Amygdala (tissue), 56 donors: ENCODE measurements around the gene RBM23.

ENCODE experiments used
- DNase-seq, 56 donors: peaks; one replicate each; lab custom pipeline; 2025; lab: John Stamatoyannopoulos, UW

RBM23 gene

DNA sequence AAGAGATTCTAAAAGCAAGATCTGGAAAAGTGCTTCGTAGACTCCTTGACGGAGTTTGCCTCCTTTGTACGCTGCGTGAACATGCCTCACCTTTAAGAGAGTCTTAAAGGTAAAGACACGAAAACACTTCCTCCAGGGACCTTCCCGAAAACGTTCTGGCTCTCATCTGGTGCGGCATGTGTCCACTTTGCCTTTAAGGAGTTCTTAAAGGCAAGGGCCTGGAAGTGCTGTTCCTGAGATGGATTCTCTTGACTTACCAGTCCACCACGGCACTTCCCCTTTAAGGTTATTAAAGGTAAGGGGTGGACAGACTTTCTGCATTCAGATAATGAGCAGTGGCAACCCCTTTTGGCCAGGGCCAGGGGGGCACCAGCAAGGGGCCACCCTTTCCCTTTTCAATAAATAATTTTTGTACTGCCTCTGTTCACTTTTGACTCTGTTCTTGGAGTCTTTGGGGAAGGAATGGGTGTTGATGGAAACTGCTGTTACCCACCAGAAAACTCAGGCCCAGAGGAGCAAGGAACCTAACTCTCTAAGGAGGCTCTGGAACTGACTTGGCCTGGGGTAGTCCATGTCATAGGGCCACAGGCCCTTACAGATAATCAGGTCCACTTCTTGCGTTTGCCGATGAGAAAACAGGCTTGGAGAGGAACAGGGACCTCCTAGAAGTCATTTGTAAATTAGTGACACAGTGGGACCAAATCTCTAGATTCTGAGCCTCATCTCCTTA is 31.5 kb downstream of the RBM23 start:
- DNase-seq = no peak

DNA sequence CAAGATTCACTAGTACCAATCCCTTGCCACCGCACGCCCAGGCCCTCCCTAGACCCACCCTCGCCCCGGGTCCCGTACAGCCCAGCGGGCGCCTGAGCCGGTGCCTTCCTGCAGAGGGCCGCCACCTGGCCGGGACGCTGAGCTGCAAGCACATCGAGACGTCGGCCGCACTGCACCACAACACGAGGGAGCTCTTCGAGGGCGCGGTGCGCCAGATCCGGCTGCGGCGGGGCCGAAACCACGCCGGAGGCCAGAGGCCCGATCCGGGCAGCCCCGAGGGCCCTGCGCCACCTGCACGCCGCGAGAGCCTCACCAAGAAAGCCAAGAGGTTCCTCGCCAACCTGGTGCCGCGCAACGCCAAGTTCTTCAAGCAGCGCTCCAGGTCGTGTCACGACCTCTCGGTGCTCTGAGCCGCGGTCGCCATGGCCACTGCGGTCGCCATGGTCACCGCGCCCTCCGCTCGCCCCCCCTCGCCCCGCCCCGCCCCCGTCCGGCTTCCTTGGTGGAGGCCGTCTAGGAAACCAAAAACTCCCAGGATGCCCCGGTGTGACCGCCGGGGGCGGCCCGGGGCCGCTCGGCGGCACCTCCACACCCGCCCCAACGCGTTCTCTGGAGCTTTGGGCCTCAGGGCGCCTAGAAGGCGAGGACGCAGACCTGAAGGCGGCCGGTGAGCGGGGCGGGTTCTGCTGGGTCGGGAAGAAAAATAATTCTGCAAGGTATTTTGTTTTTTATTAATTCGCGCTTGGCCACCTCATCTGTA is 32.3 kb downstream of the RBM23 start:
- peak in 19 of 56 donors; percentile 6 to 48 (median 21) for DNase-seq

DNA sequence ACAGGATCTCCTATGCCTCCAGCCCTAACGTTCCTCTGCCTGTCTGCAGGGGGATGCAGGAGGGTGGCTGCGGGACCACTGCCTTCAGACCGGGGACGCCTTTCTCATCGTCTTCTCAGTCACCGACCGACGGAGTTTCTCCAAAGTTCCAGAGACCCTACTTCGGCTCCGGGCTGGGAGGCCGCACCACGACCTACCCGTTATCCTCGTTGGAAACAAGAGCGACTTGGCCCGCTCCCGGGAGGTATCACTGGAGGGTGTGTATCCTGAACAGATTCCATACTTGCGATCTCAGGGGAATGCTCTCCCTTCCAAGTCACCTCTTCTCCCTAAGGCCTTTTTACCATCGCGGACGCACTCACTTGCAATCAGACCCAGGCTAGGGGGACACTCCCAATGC is 33.0 kb downstream of the RBM23 start:
- DNase-seq = no peak

DNA sequence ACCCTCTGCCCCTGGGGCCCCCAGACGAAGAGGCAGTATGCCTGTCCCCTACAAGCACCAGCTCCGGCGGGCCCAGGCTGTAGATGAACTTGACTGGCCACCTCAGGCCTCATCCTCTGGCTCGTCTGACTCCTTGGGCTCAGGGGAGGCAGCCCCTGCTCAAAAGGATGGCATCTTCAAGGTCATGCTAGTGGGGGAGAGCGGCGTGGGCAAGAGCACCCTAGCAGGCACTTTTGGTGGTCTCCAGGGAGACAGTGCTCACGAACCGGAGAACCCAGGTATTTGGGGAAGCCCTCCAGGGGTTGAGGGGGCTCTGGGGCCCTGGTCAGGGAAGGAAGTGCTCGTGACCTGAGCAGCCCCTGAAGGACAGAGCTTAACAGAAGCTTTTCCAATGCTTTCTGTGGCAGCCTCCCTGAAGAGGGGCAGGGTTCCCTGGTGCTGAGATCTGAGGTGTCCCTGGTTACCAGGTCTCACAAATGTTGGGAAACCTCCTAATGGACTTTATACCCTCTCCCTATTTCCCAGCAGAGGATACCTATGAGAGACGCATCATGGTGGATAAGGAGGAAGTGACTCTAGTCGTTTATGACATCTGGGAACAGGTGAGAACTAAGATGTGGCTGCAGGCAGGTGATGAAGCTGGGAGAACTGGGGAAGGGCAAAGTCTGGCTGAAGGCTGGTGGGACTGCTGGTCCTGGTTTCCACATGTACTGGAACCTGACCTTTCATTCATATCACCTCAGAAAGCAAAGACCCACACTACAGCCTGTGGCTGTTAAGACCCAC is 34.0 kb downstream of the RBM23 start:
- DNase-seq = no peak

DNA sequence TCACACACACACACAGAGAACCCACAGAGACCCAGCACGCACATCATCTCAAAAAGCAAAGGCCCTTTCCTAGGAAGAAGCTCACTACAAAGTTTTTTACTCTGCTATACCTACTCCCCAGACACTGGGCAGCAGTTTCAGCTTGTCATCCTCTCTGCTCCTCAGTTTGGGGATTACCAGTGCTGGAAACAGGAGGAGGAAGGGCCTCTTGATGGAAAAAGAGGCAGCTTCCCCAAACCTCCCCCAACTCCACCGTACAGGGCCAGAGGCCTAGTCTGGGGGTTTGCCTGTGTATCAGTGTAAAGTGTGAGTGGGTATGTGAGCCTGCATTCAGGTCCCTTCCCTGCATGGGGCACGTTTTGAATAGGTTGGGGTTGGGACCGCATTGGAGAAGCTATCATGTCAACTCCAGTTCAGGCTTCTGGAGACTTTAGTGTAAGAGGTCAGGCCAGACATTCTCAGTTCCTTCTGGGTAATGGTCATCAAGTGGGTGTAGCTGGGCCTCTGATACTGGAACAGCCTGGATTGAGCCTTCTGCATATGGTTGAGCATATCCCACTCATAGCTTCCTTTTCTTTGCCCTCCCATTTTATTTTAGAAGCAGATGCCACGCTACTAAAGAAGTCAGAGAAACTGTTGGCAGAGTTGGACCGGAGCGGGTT is 34.7 kb downstream of the RBM23 start:
- peak in 1 of 56 donors; percentile 8 for DNase-seq

DNA sequence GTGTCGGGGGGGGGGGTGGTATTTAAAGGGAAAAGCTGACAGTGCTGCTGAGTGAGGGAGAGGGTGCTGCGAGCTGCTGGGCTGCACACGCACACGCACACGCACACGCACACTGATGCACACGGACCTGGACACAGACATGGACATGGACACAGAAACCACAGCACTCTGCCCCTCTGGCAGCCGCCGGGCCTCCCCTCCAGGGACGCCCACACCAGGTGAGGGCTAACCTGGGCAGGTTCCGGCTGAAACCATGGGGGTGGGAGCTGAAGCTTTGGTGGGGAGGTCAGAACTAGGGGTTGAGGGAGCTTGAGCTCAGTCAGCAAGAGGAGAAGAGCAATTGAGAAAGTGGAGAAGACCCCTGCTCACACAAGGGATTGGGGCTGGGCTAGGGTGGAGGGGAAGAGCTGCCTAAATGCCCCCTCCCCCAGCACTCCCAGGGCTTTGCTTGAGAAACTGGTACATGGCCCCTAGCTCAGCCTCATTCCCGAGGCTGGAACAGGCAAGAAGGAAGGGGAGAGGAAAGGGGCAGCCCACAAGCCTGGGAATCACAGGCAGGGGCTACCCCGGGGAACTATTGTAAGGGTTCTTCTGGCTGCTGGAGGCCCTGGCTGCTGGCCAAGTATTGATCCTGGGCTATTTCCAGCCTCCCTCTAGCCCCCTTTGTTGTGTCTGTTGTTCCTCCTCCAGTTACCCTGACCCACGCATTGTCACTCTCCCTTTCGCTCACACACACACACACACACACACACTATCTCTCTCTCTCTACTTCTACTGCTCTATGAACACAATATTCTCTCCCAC is 35.6 kb downstream of the RBM23 start, which contains the start of gene REM2:
REM2 (plus strand) TSS at position 50 of the 804 bp plus-strand sequence; CDS start at position 116, 66 bp downstream.
- peak in 5 of 56 donors; percentile 8 to 37 (median 12) for DNase-seq

DNA sequence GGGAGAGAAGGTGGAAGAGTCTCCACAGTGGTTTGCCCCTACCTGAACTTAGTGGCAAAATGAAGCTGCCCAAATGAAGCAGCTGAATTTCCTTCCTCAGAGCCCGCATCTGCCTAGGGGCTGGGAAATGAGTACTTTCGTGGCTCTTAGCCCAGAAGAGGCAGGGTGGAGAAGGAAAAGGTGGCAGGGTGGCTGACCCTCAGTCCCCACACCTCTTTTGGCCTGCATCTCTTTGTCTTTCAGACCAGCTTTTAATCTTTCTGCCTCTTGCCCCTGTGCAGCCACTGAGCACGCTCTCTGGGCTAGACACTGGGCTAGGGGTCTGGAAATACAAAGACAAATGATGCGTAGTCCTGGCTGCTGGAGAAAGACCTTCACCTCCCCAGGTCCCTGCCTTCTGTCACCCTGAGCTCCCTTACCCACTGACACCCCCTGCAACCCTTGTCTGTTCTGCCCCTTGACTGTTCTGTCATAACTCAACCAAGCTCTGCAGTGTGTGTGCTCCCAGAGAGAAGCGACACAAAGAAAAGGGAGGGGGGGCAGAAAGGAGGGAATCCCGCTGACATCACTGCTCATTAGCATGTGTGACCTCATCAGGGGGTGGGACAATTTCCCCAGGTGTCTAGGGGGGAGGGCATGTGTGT is 36.3 kb downstream of the RBM23 start:
- peak in 22 of 56 donors; percentile 9 to 78 (median 28) for DNase-seq

DNA sequence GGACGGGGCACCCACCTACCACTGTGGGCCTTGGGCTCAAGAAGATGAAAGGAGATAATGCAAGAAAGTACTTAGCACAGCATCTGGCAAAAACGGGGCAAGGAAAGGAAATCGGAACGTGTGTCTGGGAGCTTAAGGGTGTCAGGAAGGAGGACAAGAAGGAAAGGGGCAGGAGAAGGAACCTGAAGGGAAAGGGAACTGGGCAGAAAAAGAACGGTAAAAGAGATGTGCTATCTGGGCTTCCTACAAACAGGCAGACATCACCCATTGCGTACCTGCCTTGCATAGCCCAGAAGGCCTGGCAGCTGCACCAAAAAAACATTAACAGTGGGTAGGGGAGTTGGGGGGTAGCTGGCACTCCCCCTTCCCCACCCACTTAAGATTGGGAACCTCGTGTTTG is 36.9 kb downstream of the RBM23 start:
- no peak for DNase-seq

DNA sequence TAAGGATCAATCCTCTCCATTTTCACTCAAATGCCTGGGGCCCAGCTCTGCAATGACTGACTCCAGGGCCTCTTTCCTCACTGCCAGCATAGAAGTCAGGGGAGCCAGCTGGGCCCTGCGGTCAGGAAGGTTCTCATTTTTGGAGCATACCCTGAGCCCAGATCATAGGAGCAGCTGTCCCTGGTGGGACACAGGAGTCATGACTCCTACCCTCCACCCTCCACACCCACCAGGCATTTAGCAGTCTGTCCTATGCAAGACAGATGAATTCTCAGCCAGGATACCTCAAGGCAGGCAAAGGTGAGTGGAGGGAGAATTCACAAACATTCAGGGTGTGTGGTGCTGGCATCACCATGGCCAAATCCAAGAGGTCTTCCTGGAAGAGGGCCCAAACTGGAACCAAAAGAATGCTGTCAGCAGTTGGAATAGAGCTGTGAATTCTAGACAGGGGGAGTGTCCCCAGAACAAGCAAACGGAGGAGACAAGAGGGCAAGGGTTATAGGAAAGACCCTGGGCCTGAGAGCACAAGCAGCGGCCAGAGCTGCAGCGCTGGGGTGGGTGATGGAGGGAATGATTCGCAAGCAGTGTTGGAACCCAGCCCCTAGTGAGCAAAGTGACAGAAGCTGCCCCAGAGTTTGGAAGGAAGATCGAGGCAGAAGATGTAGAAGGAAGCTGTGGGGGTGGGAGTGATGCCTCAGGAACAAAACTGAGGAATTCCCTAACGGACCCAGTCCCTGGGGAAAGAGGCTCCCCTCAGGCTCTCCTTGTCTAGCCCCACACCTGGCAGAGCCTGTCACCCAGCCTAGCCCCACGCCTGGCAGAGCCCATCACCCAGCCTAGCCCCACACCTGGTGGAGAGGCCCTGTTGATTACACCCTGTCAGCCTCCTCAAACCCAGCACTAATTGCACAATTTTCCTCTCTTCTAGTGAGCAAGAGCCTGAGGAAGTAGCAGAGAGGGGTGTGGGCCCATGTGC is 40.4 kb downstream of the RBM23 start:
- DNase-seq = no peak

DNA sequence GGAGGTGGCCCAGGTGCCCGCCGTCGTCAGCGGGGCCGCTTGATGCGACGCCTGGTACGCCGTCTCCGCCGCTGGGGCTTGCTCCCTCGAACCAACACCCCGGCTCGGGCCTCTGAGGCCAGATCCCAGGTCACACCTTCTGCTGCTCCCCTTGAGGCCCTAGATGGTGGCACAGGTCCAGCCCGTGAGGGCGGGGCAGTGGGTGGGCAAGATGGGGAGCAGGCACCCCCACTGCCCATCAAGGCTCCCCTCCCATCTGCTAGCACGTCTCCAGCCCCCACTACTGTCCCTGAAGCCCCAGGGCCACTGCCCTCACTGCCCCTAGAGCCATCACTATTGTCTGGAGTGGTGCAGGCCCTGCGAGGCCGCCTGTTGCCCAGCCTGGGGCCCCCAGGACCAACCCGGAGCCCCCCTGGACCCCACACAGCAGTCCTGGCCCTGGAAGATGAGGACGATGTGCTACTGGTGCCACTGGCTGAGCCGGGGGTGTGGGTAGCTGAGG is 41.9 kb downstream of the RBM23 start:
- no peak for DNase-seq

DNA sequence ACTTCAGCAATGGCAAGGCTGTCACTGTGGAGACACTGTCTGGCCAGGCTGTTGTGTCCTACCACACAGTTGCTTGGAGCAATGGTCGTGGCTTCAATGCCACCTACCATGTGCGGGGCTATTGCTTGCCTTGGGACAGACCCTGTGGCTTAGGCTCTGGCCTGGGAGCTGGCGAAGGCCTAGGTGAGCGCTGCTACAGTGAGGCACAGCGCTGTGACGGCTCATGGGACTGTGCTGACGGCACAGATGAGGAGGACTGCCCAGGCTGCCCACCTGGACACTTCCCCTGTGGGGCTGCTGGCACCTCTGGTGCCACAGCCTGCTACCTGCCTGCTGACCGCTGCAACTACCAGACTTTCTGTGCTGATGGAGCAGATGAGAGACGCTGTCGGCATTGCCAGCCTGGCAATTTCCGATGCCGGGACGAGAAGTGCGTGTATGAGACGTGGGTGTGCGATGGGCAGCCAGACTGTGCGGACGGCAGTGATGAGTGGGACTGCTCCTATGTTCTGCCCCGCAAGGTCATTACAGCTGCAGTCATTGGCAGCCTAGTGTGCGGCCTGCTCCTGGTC is 43.1 kb downstream of the RBM23 start:
- no peak for DNase-seq

DNA sequence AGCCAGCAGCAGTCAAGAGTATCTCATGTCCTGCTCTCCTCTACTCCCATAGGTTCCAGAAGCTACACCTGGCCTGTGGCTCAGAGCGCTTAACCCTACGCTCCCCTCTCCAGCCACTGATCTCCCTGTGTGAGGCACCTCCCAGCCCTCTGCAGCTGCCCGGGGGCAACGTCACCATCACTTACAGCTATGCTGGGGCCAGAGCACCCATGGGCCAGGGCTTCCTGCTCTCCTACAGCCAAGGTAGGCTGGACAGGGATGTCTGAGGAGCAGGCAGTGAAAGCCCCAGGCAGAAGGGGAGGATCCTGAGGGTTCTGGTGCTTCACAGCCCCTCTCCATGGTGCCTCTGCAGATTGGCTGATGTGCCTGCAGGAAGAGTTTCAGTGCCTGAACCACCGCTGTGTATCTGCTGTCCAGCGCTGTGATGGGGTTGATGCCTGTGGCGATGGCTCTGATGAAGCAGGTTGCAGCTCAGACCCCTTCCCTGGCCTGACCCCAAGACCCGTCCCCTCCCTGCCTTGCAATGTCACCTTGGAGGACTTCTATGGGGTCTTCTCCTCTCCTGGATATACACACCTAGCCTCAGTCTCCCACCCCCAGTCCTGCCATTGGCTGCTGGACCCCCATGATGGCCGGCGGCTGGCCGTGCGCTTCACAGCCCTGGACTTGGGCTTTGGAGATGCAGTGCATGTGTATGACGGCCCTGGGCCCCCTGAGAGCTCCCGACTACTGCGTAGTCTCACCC is 43.8 kb downstream of the RBM23 start:
- no peak for DNase-seq

DNA sequence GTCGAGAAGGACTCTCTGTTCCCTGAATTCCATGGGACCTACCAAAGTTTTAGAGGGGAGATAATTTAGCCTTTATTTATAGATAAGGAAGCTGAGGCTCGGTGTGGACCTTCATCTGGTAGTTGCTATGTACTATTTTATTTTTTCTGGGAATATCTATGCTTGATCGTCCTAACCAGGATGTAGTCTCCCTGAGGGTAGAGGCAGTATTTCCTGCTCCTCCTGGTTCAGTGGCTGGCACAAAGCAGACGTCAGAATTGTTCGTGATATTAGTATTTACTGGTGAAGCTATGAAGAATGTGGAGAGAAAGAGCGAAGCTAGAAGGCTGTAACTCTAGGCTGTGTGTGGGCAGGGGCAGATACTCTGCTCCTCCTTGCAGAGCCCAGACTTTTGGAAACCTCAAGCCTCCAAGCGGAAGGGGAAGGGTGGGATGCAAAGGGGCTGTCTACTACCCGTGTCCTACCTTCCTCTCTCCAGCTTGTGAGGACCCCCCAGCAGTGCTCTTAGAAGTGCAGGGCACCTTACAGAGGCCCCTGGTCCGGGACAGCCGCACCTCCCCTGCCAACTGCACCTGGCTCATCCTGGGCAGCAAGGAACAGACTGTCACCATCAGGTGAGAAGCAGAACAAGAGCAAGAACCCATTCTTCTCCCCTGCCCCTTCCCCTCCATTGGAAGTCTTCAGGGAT is 46.0 kb downstream of the RBM23 start:
- DNase-seq = no peak

DNA sequence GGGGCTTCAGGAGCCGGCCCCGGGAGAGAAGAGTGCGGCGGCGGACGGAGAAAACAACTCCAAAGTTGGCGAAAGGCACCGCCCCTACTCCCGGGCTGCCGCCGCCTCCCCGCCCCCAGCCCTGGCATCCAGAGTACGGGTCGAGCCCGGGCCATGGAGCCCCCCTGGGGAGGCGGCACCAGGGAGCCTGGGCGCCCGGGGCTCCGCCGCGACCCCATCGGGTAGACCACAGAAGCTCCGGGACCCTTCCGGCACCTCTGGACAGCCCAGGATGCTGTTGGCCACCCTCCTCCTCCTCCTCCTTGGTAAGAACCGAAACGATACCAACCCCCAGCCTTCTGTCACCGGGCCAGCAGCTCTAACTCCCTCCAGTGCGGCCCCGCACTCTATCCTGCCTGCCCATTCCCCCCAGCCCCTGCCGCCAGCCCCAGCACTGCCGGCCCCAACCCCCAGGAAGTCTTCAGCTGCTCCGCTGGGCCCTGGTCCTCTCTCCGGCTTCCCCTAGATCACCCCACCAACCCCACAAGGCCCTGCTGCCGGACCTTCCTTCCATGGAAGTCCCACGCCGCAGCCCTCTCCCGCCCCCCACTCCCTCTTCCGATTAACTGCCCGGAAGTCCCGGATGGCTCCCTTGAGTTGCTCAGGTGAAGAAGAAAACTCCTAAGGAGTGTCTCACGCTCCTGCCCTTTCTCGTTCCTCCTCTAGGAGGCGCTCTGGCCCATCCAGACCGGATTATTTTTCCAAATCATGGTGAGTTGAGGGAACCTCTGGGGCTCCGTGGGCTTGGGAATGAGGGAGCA is 46.7 kb downstream of the RBM23 start:
- DNase-seq = peak in 42 of 56 donors; percentile 24 to 84 (median 54)
